IMR-90 (cell line): Measurements from ENCODE around the gene SNAPC1. TPM values are rescaled to one million over a fixed set of nuclear protein-coding genes. Genes with fewer than 3 reads are reported as not detected.

Experiments
- ATAC-seq: fragments of 200-7000 bp; cut with Tn5 transposase; 2 replicates; pipeline ENCODE4 v1.9.1; 2020; ENCODE audit warnings: low read depth, mild to moderate bottlenecking, moderate library complexity
- BruUV-seq: library from RNA; stranded (reverse); fragments of 400-500 nt; replicated peaks from 2 replicates; lab custom pipeline; 2021; lab: Mats Ljungman, UMichigan
- CTCF ChIA-PET: fragments of 300-600 bp; formaldehyde crosslinking; extraction: SDS; loops from one replicate; lab custom pipeline; 2021; ENCODE audit warnings: antibody characterized with exemption; lab: Yijun Ruan, JAX
- POLR2A ChIA-PET: fragments of 300-600 bp; sonication (Branson Sonifier 250); formaldehyde crosslinking; loops from one replicate; lab custom pipeline; 2022; ENCODE audit warnings: antibody characterized with exemption; ENCODE audit not compliant: unreplicated experiment; lab: Charles Lee
- DNase-seq: peaks from one replicate; pipeline ENCODE4 v3.0.0; 2013
- H2AFZ ChIP-seq: replicated peaks from 2 replicates; pipeline ENCODE3; 2013; ENCODE audit warnings: low read length, mild to moderate bottlenecking; ENCODE audit not compliant: poor library complexity
- H2AK5ac ChIP-seq: 2 replicates; pipeline ENCODE4 v1.6.1; 2013; ENCODE audit warnings: low read depth, low read length, inconsistent platforms
- H2AK9ac ChIP-seq: replicated peaks from 2 replicates; pipeline ENCODE3; 2013; ENCODE audit warnings: mild to moderate bottlenecking, low read depth, low read length, moderate library complexity; ENCODE audit not compliant: poor library complexity
- H2BK120ac ChIP-seq: 2 replicates; pipeline ENCODE4 v1.6.1; 2013; ENCODE audit warnings: low read depth, low read length, inconsistent platforms
- H2BK15ac ChIP-seq: 3 replicates; pipeline ENCODE4 v1.6.1; 2013; ENCODE audit warnings: low read depth, low read length, inconsistent platforms
- H2BK20ac ChIP-seq: 2 replicates; pipeline ENCODE4 v1.6.1; 2013; ENCODE audit warnings: low read depth, mild to moderate bottlenecking, inconsistent platforms, low read length, moderate library complexity
- H2BK5ac ChIP-seq: 2 replicates; pipeline ENCODE4 v1.6.1; 2013; ENCODE audit warnings: mild to moderate bottlenecking, low read depth, low read length, inconsistent platforms; ENCODE audit not compliant: poor library complexity, severe bottlenecking
- H3K14ac ChIP-seq: replicated peaks from 2 replicates; pipeline ENCODE4 v1.6.1; 2013; ENCODE audit warnings: low read depth, low read length, inconsistent platforms
- H3K18ac ChIP-seq: 2 replicates; pipeline ENCODE4 v1.6.1; 2013; ENCODE audit warnings: low read depth, low read length, control low read depth
- H3K23ac ChIP-seq: 2 replicates; pipeline ENCODE4 v1.6.1; 2013; ENCODE audit warnings: low read depth, low read length, inconsistent platforms
- H3K27ac ChIP-seq: 2 replicates; pipeline ENCODE4 v1.5.1; 2013; ENCODE audit warnings: mild to moderate bottlenecking, control low read depth, low read length; ENCODE audit not compliant: insufficient read depth
- H3K27me3 ChIP-seq: 2 replicates; pipeline ENCODE4 v1.6.1; 2013; ENCODE audit warnings: low read length; ENCODE audit not compliant: control insufficient read depth, insufficient read depth
- H3K36me3 ChIP-seq: 2 replicates; pipeline ENCODE4 v1.6.1; 2013; ENCODE audit warnings: low read length, mixed read lengths; ENCODE audit not compliant: control insufficient read depth, insufficient read depth
- H3K4ac ChIP-seq: 2 replicates; pipeline ENCODE4 v1.6.1; 2013; ENCODE audit warnings: low read depth, low read length, inconsistent platforms
- H3K4me1 ChIP-seq: 2 replicates; pipeline ENCODE4 v1.6.1; 2013; ENCODE audit warnings: low read length, mixed read lengths; ENCODE audit not compliant: control insufficient read depth, insufficient read depth
- H3K4me2 ChIP-seq: 2 replicates; pipeline ENCODE4 v1.6.1; 2013; ENCODE audit warnings: low read depth, mild to moderate bottlenecking, control low read depth, low read length, moderate library complexity
- H3K4me3 ChIP-seq: 2 replicates; pipeline ENCODE4 v1.5.1; 2013; ENCODE audit warnings: low read depth, mild to moderate bottlenecking, control low read depth, low read length, moderate library complexity; ENCODE audit not compliant: insufficient read depth
- H3K56ac ChIP-seq: 2 replicates; pipeline ENCODE4 v1.6.1; 2013; ENCODE audit warnings: low read length, inconsistent platforms; ENCODE audit not compliant: insufficient read depth; ENCODE audit errors: extremely low read depth
- H3K79me1 ChIP-seq, 2 experiments: 2 replicates each; pipeline ENCODE4 v1.6.1; 2013; ENCODE audit warnings: low read length in 2 of 2, inconsistent platforms in 1 of 2, low read depth in 1 of 2
- H3K9ac ChIP-seq: 2 replicates; pipeline ENCODE4 v1.6.1; 2013; ENCODE audit warnings: low read depth, low read length, control low read depth
- H3K9me1 ChIP-seq: 2 replicates; pipeline ENCODE4 v1.6.1; 2013; ENCODE audit warnings: low read length, inconsistent platforms; ENCODE audit not compliant: insufficient read depth
- H3K9me3 ChIP-seq: 2 replicates; pipeline ENCODE4 v1.6.1; 2013; ENCODE audit warnings: low read length; ENCODE audit not compliant: control insufficient read depth, insufficient read depth
- H4K20me1 ChIP-seq: 2 replicates; pipeline ENCODE4 v1.6.1; 2013; ENCODE audit warnings: low read length, inconsistent platforms; ENCODE audit not compliant: insufficient read depth
- H4K5ac ChIP-seq: 2 replicates; pipeline ENCODE4 v1.6.1; 2013; ENCODE audit warnings: mild to moderate bottlenecking, low read depth, low read length, control low read depth
- H4K8ac ChIP-seq, 2 experiments: 2 replicates each; pipeline ENCODE4 v1.6.1; 2013; ENCODE audit warnings: low read depth in 2 of 2, low read length in 2 of 2, control low read depth in 1 of 2, inconsistent platforms in 1 of 2
- H4K91ac ChIP-seq: 2 replicates; pipeline ENCODE4 v1.6.1; 2013; ENCODE audit warnings: low read depth, low read length, inconsistent platforms; ENCODE audit not compliant: insufficient read depth
- BHLHE40 ChIP-seq: fragments of 150-350 bp; IDR thresholded peaks from 2 replicates; pipeline ENCODE4 v1.6.1; 2016; ENCODE audit warnings: mild to moderate bottlenecking, low read depth, low read length
- CEBPB ChIP-seq: IDR thresholded peaks from 2 replicates; pipeline ENCODE4 v1.6.1; 2012; ENCODE audit warnings: low read depth, low read length, improper control_type of control experiment
- CHD1 ChIP-seq: IDR thresholded peaks from 2 replicates; pipeline ENCODE4 v1.6.1; 2012; ENCODE audit warnings: low read depth, low read length, improper control_type of control experiment
- MAFK ChIP-seq: IDR thresholded peaks from 2 replicates; pipeline ENCODE4 v1.6.1; 2012; ENCODE audit warnings: low read depth, low read length, improper control_type of control experiment
- NFE2L2 ChIP-seq: fragments of 150-350 bp; IDR thresholded peaks from 2 replicates; pipeline ENCODE4 v1.6.1; 2016; ENCODE audit warnings: low read depth, mild to moderate bottlenecking, low read length
- POLR2A ChIP-seq: IDR thresholded peaks from 2 replicates; pipeline ENCODE4 v1.6.1; 2012; ENCODE audit warnings: mild to moderate bottlenecking, low read depth, low read length
- RAD21 ChIP-seq: IDR thresholded peaks from 2 replicates; pipeline ENCODE4 v1.6.1; 2012; ENCODE audit warnings: low read length, improper control_type of control experiment
- RFX5 ChIP-seq: IDR thresholded peaks from 2 replicates; pipeline ENCODE4 v1.8.0; 2012; ENCODE audit warnings: low read depth, mild to moderate bottlenecking, low read length, moderate library complexity
- SMC3 ChIP-seq: fragments of 150-350 bp; IDR thresholded peaks from 2 replicates; pipeline ENCODE4 v1.6.1; 2016; ENCODE audit warnings: low read depth, mild to moderate bottlenecking, antibody characterized with exemption, low read length, moderate library complexity
- WGBS, 2 experiments: methylation state at CpG; one replicate each; pipeline versions ENCODE4 v1.1.5 to v1.1.7; 2013; ENCODE audit warnings: missing lambda C conversion rate in 2 of 2; ENCODE audit not compliant: insufficient read length in 1 of 2; ENCODE audit errors: extremely low coverage in 2 of 2; 5-methylcytosine and 5-hydroxymethylcytosine counted together
- dilution Hi-C: fragments of 300-500 bp; cut with HindIII; formaldehyde crosslinking; loops from one replicate; pipeline ENCODE4 v1.14.3; 2018; ENCODE audit warnings: low sequenced_read_pairs; ENCODE audit not compliant: unreplicated experiment
- in situ Hi-C: fragments of 300-500 bp; cut with MboI; formaldehyde crosslinking; loops from 3 replicates; pipeline ENCODE4 v1.14.3; 2019; ENCODE audit warnings: low sequenced_read_pairs, inconsistent platforms, mixed read lengths
- intact Hi-C: fragments of 100-400 bp; cut with micrococcal nuclease; formaldehyde crosslinking; loops from 2 replicates; pipeline ENCODE4 v1.10.0; 2022
- polyA plus RNA-seq, 3 experiments: library from polyadenylated mRNA; depleted of rRNA; stranded (reverse); fragments of >200 nt; gene quantifications; 2 replicates each; pipeline ENCODE4 v1.2.3, GENCODE V29; 2012; ENCODE audit warnings: low replicate concordance in 1 of 3
- total RNA-seq: library from RNA; depleted of rRNA; stranded (reverse); fragments of >200 nt; gene quantifications from 2 replicates; pipeline ENCODE4 v1.2.3, GENCODE V29; 2012
- TF ChIP-seq, protein P1 (sequence below): conservative IDR thresholded peaks from 2 replicates; pipeline ENCODE4 v1.5.1; 2012; ENCODE audit warnings: mild to moderate bottlenecking, low read depth, low read length, improper control_type of control experiment

SNAPC1 gene
- total and polyA plus RNA-seq, 2 of the 4 experiments (the other 2 are of a cell fraction), result 7.7 to 9.3 TPM

DNA sequence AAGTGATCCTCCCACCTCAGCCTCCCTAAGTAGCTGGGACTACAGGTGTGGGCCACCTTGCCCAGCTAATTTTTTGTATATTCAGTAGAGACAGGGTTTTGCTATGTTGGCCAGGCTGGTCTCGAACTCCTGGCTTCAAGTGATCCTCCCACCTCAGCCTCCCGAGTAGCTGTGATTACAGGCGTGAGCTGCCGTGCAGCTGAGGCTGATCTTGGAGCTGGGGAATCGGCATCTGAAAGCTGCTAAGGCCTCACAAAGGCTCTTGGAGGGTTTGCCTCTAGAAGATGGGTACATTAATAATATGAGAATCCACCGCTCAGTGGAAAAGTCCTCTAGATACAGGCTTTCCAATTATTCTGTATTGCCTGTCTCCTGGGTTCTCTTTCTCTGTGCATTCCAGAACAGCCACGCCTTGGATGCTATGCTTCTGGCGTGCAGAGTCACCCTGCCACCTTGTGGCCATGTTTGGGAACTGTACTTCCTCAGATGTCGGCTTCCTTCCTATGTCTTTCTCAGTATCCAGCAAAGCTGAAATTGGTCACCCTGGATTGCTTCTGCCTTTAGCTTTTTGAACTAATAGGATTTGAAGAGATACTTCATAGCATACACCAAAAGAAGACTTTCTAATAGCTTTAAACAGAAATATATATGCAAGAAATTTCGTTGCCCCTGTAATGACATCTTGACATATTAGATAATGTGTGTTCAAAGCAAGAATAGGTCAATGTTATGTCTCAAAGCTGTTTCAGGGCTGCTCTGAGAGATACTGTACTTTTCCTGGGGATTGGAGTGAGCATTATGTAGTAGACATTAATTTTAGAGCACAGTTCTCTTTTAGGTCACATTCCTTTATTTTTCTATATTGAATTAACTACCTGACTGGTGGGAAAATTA is 75.4 kb downstream of the SNAPC1 start:
- no peaks in the 10 kb centered on the region; the same call in 1 of the 2 replicates for H3K9me1 ChIP-seq
- in situ Hi-C loops (loop anchor here (5.0 kb wide), 2 partner anchors 380 to 540 kb away; no protein-coding TSS in a partner anchor), intact Hi-C loops (loop anchor here (1.0 to 10.0 kb wide), 7 partner anchors 75 to 540 kb away; partner anchors contain the start of genes HIF1A and SNAPC1), dilution Hi-C loops (no loop called here)
- H2BK20ac ChIP-seq, result no peak overlapping the region
- H4K20me1 ChIP-seq, result no peaks in the 10 kb centered on the region
- H3K27ac ChIP-seq, result no peak overlapping the region
- H3K9me3 ChIP-seq, result no peaks in the 10 kb centered on the region
- H2AK5ac ChIP-seq, result peak overlapping the region; percentile 11; the same call in 1 of the 2 replicates
- no peak overlapping the region for H3K14ac ChIP-seq
- H3K23ac ChIP-seq, result no peak overlapping the region
- no peaks in the 10 kb centered on the region for H3K79me1 ChIP-seq
- H2BK120ac ChIP-seq, result peak overlapping the region; percentile 9; the same call in 1 of the 2 replicates
- no peak overlapping the region for H4K91ac ChIP-seq
- ChIA-PET CTCF (interaction anchor here (0.5 to 2.3 kb wide), 21 partner anchors 10 to 389 kb away, joined by 3 to 16 read pairs (median 3); partner anchors contain the start of gene SNAPC1), POLR2A (interaction anchor here (0.6 kb wide), 1 partner anchor 92 kb away, joined by 5 read pairs; no protein-coding TSS in a partner anchor)
- peak overlapping the region; percentile 9 for H2AFZ ChIP-seq
- no peak overlapping the region for H3K4me3 ChIP-seq
- H4K8ac ChIP-seq, result peak overlapping the region in 1 of 2 experiments; percentile 41; a peak in 2 of 4 replicates
- no peaks in the 10 kb centered on the region for H3K27me3 ChIP-seq
- H3K36me3 ChIP-seq, result no peaks in the 10 kb centered on the region
- no peak overlapping the region for H3K9ac ChIP-seq
- peak; percentile 80 for DNase-seq
- no peak overlapping the region for H3K4me2 ChIP-seq
- peak; percentile 92 for ATAC-seq
- H3K56ac ChIP-seq, result no peak overlapping the region
- BruUV-seq, result no TSS peak
- TF ChIP-seq CHD1 (no peak), BHLHE40 (no peak), POLR2A (0 out of 2 replicates have a peak, but pooled peaks have one; percentile 39), CEBPB (no peak), SMC3 (peak; percentile 98), NFE2L2 (no peak), RAD21 (peak; percentile 98), MAFK (no peak), RFX5 (no peak)
- TF ChIP-seq, protein P1, sequence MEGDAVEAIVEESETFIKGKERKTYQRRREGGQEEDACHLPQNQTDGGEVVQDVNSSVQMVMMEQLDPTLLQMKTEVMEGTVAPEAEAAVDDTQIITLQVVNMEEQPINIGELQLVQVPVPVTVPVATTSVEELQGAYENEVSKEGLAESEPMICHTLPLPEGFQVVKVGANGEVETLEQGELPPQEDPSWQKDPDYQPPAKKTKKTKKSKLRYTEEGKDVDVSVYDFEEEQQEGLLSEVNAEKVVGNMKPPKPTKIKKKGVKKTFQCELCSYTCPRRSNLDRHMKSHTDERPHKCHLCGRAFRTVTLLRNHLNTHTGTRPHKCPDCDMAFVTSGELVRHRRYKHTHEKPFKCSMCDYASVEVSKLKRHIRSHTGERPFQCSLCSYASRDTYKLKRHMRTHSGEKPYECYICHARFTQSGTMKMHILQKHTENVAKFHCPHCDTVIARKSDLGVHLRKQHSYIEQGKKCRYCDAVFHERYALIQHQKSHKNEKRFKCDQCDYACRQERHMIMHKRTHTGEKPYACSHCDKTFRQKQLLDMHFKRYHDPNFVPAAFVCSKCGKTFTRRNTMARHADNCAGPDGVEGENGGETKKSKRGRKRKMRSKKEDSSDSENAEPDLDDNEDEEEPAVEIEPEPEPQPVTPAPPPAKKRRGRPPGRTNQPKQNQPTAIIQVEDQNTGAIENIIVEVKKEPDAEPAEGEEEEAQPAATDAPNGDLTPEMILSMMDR, result peak; percentile 95
- no peak overlapping the region for H2BK5ac ChIP-seq
- no peaks in the 10 kb centered on the region; the same call in 1 of the 2 replicates for H3K4me1 ChIP-seq
- H3K18ac ChIP-seq, result no peak overlapping the region
- H2BK15ac ChIP-seq, result no peak overlapping the region
- H2AK9ac ChIP-seq, result peak overlapping the region; percentile 66
- WGBS, 2 experiments, result 40% methylated on average over 3 of the region's 10 CpGs; no CpG with 5 or more reads in 1 of the 2 experiments
- H4K5ac ChIP-seq, result no peak overlapping the region
- 0 out of 2 replicates have a peak overlapping the region, but pooled peaks have one; percentile 28 for H3K4ac ChIP-seq
